CD4-positive, alpha-beta T cell treated with Interleukin-15 for 4 hours (primary cell): ENCODE measurements around the gene BAIAP2.

Experiments used
- DNase-seq: peaks from one replicate; pipeline ENCODE4 v3.0.0-alpha.2; 2020; ENCODE audit warnings: low spot score

BAIAP2 gene

DNA sequence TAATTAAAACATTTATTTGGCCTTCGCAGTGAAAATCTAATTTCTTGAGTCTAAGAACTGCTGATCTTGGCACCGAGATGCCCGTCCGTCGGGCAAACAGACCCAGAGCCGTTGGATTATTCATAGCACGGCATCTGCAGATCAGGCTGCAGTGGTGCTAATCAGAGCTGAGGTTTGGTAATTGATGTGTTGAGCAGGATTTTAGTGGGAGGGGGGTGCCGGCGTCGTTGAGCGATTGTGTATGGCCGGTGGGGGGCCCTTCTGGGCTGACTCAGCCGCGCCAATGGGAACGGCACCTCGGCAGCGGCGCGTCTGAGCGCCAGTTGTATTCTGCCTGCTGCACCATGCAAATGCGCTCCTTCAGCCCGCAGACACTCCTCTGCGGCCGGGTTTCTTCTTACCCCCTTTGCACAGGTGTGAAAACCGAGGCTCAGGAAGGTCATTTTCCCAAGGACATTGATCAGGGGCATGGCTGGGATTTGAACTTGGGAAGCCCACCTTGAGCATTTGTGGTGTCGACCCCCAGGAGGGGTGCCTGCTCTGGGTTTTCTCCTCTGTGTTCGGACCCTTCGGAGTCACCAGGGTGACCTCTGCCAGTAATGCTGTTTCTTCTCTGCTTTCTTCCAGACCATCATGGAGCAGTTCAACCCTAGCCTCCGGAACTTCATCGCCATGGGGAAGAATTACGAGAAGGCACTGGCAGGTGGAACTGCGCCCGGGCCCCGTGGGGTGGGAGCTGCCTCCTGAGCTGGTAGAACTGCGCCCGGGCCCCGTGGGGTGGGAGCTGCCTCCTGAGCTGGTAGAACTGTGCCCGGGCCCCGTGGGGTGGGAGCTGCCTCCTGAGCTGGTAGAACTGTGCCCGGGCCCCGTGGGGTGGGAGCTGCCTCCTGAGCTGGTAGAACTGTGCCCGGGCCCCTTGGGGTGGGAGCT is 18.4 kb downstream of the BAIAP2 start:
- no peak for DNase-seq

- DNase-seq, result no peak
These were observed 19.4 kb downstream of the BAIAP2 start for GRCh38 chr17:81054308-81054707.

- DNase-seq, result no peak
These were observed 20.0 kb downstream of the BAIAP2 start for GRCh38 chr17:81054881-81055370.

DNA sequence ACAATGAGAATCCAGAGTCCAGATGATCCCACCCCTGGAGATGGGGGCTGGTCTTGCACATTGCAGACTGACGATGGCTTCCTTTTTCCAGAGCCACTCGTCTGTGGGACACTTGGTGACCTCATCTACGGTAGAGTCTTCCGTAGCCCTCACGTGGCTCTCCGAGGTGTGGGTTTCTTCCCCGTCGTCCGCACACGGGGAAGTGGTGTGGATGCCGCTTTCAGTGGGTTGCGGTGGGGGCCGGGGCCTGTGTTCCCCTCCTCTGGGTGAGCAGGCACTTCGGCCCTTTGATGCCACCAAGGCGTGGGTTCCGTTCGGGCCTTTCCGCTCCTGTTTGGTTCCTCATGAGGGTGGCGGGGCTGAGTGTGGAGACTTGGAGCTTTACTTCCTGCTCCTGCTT is 21.4 kb downstream of the BAIAP2 start:
- DNase-seq, result no peak

DNA sequence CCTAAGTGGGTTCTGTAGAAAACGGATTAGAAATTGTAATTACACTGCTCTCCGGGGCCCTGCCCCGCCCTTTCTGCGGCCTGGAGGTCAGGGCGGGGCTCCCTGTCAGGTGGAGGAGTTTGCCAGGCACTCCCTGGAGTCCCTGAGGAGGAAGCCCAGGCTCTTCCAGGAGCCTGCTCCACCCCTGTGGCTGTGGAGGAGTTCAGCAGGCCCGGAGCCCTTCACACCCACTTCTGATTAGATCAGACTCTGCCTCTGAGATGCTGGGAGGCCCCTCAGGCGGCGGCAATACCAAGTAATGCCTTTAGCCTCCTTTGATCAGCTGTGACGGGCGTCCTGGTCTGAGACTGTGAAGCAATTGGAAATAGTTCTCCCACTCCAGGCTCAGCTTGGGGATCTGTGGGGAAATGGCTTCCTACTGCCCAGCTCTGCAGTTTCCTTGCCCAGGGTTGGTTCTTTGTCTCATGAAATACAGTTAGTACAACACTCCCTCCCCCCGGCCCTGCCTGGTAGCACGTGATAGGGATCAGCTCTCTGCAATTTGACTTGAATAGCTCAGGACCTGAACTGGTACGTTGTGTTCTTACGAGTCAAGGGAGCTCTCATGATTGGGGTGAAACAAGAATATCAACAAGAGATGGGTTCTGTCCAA is 22.3 kb downstream of the BAIAP2 start:
- DNase-seq, result no peak

GRCh38 chr17:81057777-81058176 is 22.8 kb downstream of the BAIAP2 start:
- DNase-seq, result no peak

GRCh38 chr17:81058263-81058871 is 23.4 kb downstream of the BAIAP2 start:
- no peak for DNase-seq

DNA sequence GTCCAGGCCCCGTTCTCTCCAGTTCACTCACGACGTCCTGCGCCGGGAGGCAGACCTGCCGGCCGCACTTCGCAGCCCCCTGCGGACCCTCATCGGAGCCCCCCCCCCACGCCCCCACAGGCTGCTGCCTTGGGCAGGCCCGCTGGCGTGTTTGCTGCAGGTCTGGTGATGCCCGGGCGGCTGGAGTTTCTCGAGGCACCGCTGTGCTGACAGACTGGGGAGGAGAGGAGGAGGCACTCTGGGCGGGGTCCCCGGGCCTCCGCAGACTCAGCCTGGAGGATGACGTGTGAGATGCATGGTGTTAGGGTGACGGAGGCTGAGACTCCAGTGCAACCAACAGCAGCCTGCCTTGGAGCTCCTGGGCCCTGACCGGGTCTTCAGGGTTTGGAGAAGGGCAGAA is 24.1 kb downstream of the BAIAP2 start:
- DNase-seq, result no peak

GRCh38 chr17:81060416-81060815 is 25.5 kb downstream of the BAIAP2 start:
- no peak for DNase-seq

GRCh38 chr17:81061027-81061735 is 26.2 kb downstream of the BAIAP2 start:
- no peak for DNase-seq

GRCh38 chr17:81062014-81062780 is 27.2 kb downstream of the BAIAP2 start:
- DNase-seq, result no peak

DNA sequence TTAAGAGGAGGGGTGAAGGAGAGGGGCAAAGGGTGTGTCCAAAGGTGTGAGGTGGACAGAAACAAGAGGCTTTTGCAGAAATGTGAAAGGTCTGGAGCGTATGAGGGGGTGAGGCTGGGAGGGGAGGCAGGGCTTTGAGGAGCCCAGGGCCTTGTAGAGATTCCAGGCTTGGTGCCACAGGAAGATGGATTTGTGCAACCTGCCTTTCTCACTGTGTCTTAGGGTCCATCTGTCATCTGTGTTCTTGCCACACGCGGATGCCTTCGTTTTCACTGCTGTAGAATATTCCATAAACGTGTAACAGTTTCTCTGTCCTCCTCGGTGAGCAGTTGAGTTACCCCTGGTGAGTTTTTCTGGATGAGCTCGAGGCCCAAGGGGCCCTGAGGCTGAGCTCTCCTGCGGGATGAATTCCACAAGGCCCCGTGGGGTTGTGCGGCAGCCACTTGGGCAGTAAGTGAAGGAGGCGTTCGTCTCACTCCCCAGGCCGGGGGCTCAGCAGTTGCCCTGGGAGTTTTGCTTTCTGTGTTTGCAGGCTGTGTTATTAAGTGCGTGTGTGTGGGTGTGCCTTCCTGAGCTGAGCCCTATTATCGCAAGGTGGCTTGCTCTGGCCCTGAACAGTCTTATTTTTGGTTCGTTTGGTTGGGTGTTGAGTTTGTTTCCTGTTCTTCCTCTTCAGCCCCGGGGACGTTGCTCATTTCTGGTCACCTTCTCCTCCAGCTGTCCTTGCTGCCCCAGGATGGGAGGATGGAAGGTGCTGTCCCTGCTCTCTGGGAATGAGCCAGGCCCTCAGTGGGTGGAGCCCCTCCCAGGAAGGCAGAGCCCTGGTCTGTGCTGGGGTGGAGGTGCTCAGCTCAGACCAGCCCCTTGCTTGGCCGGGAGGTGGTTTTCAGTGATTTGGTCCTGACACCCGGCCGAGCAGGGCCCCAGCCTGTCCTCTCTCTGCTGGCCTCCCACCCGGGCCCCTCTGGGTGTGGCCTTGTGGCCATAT is 28.4 kb downstream of the BAIAP2 start:
- no peak for DNase-seq

- no peak for DNase-seq
These were observed 29.9 kb downstream of the BAIAP2 start for GRCh38 chr17:81064678-81065475.

DNA sequence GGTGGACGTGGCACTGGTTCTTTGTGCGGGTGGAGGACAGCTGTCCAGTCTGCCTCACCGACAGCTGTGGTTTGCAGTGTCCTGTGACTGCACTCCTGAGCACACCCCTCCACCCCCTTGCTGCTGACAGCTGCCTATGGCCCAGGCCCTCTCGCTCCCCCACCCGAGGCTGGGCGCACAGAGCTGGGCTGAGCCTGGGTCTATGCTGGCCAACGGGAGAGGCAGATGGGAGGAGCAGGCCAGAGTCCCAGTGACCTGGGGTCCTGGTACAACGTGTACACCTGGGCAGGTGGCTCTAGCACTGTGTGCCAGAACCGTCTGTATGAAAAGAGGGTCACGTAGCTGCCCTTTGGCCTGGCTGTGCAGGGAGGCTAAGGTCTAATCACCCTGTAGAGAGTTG is 30.5 kb downstream of the BAIAP2 start:
- DNase-seq, result no peak

DNA sequence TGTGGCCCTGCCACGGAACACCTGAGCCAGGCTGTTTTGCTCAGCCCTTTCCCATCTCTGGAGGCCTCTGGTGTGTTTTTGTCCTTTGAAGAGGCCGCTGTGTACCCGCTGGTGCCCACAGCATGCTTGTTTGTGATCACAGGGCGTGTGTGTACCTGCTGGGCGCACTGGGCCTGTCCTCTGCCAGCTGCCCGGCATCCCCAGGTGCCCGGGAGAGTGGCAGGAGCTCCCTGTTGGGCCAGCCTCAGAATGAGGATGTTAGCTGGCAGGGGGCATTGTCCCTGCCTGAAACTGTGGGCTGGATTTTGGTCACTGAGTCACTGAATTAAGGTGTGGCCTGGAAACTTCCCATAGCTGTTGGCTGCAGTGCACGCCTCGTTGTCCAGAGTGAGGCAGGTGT is 31.1 kb downstream of the BAIAP2 start:
- no peak for DNase-seq

GRCh38 chr17:81066771-81067315 is 31.9 kb downstream of the BAIAP2 start:
- no peak for DNase-seq

GRCh38 chr17:81067391-81067811 is 32.5 kb downstream of the BAIAP2 start:
- no peak for DNase-seq

DNA sequence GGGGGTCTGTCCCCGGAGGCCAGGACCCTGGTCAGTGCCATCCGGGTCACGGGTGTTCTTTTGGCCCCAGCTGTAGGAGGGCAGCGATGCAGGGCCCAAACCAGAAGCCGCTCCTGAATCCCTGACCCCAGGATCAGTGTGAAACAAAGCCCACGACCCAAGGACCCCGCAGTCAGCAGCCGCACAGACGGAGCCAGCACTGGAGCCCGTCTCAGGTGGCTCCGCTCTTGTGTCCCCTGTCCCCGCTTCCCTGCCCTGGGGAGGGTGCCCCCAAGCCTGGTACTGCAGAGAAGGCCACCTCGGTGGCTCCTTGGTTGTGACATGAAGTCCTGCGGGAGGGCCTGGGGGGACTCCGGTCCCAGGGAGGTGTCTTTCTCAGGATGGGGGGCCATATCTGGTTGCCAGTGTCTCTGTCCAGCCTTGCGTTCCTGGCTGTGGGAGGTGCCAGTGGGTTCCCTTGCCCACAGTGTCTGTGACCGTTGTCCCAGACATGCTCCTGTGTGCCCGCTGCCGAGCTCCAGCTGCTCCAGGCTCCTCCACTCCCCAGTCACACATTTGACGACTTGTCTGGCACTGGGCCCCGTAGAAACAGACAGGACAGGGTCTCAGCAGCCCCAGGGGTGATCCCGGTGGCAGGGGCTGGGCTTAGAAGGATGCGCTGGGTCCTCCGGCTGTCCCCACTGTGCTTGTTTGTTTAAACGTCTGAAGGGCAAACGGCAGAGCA is 33.6 kb downstream of the BAIAP2 start:
- DNase-seq, result no peak
